Measurements from ENCODE around the gene PCBP1. TPM values are rescaled to one million over a fixed set of nuclear protein-coding genes. Genes with fewer than 3 reads are reported as not detected.
"Not testable (repeated sequence)": the region's sequence is repeated elsewhere in the genome, so short reads cannot be mapped to it uniquely, and the experiment has no call there.

Gene PCBP1
- total RNA-seq, 2 experiments from 2014 or later, result 470 to 489 TPM

- CTCF ChIA-PET, result interaction anchor here (2.0 to 15.2 kb wide), 2 partner anchors 19 to 47 kb away, joined by 9 to 215 read pairs; no protein-coding TSS in a partner anchor
- Mint-ChIP-seq H3K4me3 (peak overlapping the region; percentile 99), H3K9me3 (peaks cover 3% of the 10 kb centered on the region), H3K27me3 (no peaks in the 10 kb centered on the region), H3K36me3 (ENCODE audit: low read depth) (peaks cover 62% of the 10 kb centered on the region), H3K27ac (peak overlapping the region; percentile 98), H3K4me1 (ENCODE audit: low read depth) (peaks cover 49% of the 10 kb centered on the region)
- TF ChIP-seq, protein P1, sequence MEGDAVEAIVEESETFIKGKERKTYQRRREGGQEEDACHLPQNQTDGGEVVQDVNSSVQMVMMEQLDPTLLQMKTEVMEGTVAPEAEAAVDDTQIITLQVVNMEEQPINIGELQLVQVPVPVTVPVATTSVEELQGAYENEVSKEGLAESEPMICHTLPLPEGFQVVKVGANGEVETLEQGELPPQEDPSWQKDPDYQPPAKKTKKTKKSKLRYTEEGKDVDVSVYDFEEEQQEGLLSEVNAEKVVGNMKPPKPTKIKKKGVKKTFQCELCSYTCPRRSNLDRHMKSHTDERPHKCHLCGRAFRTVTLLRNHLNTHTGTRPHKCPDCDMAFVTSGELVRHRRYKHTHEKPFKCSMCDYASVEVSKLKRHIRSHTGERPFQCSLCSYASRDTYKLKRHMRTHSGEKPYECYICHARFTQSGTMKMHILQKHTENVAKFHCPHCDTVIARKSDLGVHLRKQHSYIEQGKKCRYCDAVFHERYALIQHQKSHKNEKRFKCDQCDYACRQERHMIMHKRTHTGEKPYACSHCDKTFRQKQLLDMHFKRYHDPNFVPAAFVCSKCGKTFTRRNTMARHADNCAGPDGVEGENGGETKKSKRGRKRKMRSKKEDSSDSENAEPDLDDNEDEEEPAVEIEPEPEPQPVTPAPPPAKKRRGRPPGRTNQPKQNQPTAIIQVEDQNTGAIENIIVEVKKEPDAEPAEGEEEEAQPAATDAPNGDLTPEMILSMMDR (IDR thresholded peaks at IDR 0.05), result no peak
- POLR2A ChIA-PET, result interaction anchor here (0.6 to 28.8 kb wide), 10 partner anchors 9 to 314 kb away, joined by 3 to 955 read pairs (median 10); partner anchors contain the start of genes C2orf42, MXD1 and TIA1
- intact Hi-C loops (cut with micrococcal nuclease), result loop anchor here (2.0 to 5.0 kb wide), 2 partner anchors 43 to 178 kb away; no protein-coding TSS in a partner anchor
- ATAC-seq (no peak), DNase-seq (no peak)
These were observed 2.8 kb downstream of the PCBP1 start for GRCh38 chr2:70089983-70090525.

DNA sequence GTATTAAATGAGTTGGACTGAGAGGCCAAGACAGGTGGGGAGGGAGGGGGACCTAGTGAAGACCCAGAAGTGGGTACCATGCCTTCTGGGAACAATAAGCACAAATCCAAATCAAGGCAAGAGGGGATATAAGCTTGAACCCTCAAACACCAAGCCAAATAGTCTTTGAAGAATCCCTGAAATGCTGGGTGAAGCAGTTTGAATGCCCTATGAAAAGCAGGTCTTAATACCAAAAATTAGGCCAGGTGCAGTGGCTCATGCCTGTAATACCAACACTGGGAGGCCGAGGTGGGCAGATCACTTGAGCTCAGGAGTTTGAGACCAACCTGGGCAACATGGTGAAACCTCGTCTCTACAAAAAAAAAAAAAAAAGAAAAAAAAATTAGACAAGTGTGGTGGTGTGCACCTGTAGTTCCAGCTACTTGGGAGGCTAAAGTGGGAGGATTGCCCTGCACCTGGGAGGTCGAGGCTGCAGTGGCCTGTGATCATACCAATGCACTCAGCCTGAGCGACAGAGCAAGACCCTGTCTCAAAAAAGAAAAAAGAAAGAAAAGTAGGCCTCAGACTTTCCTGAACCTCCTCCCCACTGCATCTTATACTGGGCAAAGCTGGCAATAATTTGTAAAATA, 3.5 kb downstream of the PCBP1 start:
- DNase-seq, result no peak
- Mint-ChIP-seq H3K27me3 (no peaks in the 10 kb centered on the region), H3K4me3 (peak overlapping the region; percentile 99), H3K4me1 (ENCODE audit: low read depth) (peaks cover 49% of the 10 kb centered on the region), H3K9me3 (peaks cover 3% of the 10 kb centered on the region), H3K27ac (peak overlapping the region; percentile 98), H3K36me3 (ENCODE audit: low read depth) (peaks cover 62% of the 10 kb centered on the region)
- POLR2A ChIA-PET, result interaction anchor here (1.2 to 28.8 kb wide), 6 partner anchors 10 to 100 kb away, joined by 3 to 955 read pairs (median 10); partner anchors contain the start of gene C2orf42
- TF ChIP-seq, protein P1 (IDR thresholded peaks at IDR 0.05), result no peak
- intact Hi-C loops (cut with micrococcal nuclease), result loop anchor here (2.0 kb wide), 1 partner anchor 42 kb away; no protein-coding TSS in a partner anchor
- no peak for ATAC-seq
- CTCF ChIA-PET, result interaction anchor here (1.1 to 15.2 kb wide), 5 partner anchors 14 to 47 kb away, joined by 3 to 215 read pairs (median 7); no protein-coding TSS in a partner anchor

- TF ChIP-seq, protein P1 (IDR thresholded peaks at IDR 0.05), result no peak
- no peaks in the 10 kb centered on the region for H3K27me3 Mint-ChIP-seq
- ChIA-PET CTCF (interaction anchor here (1.1 to 15.2 kb wide), 6 partner anchors 13 to 48 kb away, joined by 3 to 215 read pairs (median 6); no protein-coding TSS in a partner anchor), POLR2A (interaction anchor here (0.6 to 28.8 kb wide), 7 partner anchors 9 to 42 kb away, joined by 3 to 955 read pairs (median 4); no protein-coding TSS in a partner anchor)
- intact Hi-C loops (cut with micrococcal nuclease), result loop anchor here (2.0 kb wide), 1 partner anchor 41 kb away; no protein-coding TSS in a partner anchor
- peak overlapping the region; percentile 93 for H3K27ac Mint-ChIP-seq
- H3K9me3 Mint-ChIP-seq, result peaks cover 3% of the 10 kb centered on the region
- peaks cover 62% of the 10 kb centered on the region for H3K36me3 Mint-ChIP-seq (ENCODE audit: low read depth)
- ATAC-seq, result no peak
- no peak for DNase-seq
- H3K4me1 Mint-ChIP-seq (ENCODE audit: low read depth), result peaks cover 48% of the 10 kb centered on the region
- H3K4me3 Mint-ChIP-seq, result peak overlapping the region; percentile 66
These were observed 4.1 kb downstream of the PCBP1 start for GRCh38 chr2:70091364-70091763.

GRCh38 chr2:70091816-70092215, 4.5 kb downstream of the PCBP1 start:
- Mint-ChIP-seq H3K27ac (peak overlapping the region; percentile 93), H3K27me3 (no peaks in the 10 kb centered on the region), H3K4me1 (ENCODE audit: low read depth) (peaks cover 48% of the 10 kb centered on the region), H3K9me3 (peaks cover 3% of the 10 kb centered on the region), H3K36me3 (ENCODE audit: low read depth) (peaks cover 62% of the 10 kb centered on the region), H3K4me3 (peak overlapping the region; percentile 66)
- ChIA-PET POLR2A (interaction anchor here (0.6 to 28.8 kb wide), 6 partner anchors 16 to 179 kb away, joined by 3 to 955 read pairs (median 3); no protein-coding TSS in a partner anchor), CTCF (interaction anchor here (1.1 to 15.2 kb wide), 7 partner anchors 13 to 48 kb away, joined by 3 to 215 read pairs (median 5); no protein-coding TSS in a partner anchor)
- no peak for ATAC-seq
- intact Hi-C loops (cut with micrococcal nuclease), result loop anchor here (2.0 kb wide), 1 partner anchor 41 kb away; no protein-coding TSS in a partner anchor
- DNase-seq, result no peak
- TF ChIP-seq, protein P1 (IDR thresholded peaks at IDR 0.05), result no peak

- H3K27me3 Mint-ChIP-seq; DNase-seq; ATAC-seq; H3K9me3 Mint-ChIP-seq; intact Hi-C loops (cut with micrococcal nuclease): not testable (repeated sequence)
- Mint-ChIP-seq H3K36me3 (ENCODE audit: low read depth) (peaks cover 57% of the 10 kb centered on the region), H3K4me3 (peak overlapping the region; percentile 81), H3K4me1 (ENCODE audit: low read depth) (peaks cover 46% of the 10 kb centered on the region), H3K27ac (peak overlapping the region; percentile 95)
- CTCF ChIA-PET, result interaction anchor here (1.1 to 15.2 kb wide), 6 partner anchors 12 to 45 kb away, joined by 3 to 215 read pairs (median 4); no protein-coding TSS in a partner anchor
- POLR2A ChIA-PET, result interaction anchor here (1.1 to 28.8 kb wide), 4 partner anchors 16 to 180 kb away, joined by 3 to 955 read pairs (median 110); no protein-coding TSS in a partner anchor
These were observed 5.4 kb downstream of the PCBP1 start for GRCh38 chr2:70092576-70093243.
